Coronary artery (tissue), 2 donors: ENCODE results near the gene FAM83D.

Experiments used
- DNase-seq: peaks from one replicate; pipeline ENCODE4 v3.0.0-alpha.2; 2017; ENCODE audit warnings: low spot score
- H3K27ac ChIP-seq, 2 donors: fragments of 200-600 bp; sonication (generic); one replicate each; pipeline ENCODE4 v1.5.1; 2016 to 2019
- H3K4me3 ChIP-seq: fragments of 200-600 bp; sonication (generic); 2 replicates; pipeline ENCODE4 v1.5.1; 2016; ENCODE audit warnings: mild to moderate bottlenecking, moderate library complexity
- TF ChIP-seq, protein P1 (sequence below): fragments of 200-600 bp; sonication (generic); IDR thresholded peaks from one replicate; pipeline ENCODE4 v1.5.1; 2019; ENCODE audit warnings: antibody characterized with exemption

FAM83D gene

DNA sequence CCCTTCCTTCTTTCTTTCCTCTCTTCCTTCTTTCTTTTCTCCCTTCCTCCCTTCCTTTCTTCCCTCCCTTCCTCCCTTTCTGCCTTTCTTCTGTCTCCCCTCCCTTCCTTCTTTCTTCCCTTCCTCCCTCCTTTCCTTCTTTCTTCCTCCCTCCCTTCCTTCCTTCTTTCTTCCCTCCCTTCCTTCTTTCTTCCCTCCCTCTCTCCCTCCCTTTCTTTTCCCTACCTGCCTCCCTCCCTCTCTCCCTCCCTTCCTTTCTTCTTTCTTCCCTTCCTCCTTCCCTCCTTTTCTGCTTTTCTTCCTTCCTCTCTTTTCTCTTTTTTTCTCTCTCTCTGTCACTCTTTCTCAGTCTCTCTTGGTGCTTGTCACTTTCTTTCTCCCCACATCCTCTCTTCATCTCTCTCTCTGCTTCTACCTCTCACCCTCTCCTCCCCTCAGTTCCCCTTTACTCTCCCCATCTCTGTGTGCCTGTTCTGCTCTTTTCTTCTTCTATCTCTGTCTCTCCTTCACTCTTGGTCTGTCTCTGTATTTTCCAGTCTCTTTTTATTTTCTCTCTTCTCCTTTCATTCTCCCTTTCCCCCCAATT lies 30.1 kb upstream of the FAM83D start:
- TF ChIP-seq, protein P1, sequence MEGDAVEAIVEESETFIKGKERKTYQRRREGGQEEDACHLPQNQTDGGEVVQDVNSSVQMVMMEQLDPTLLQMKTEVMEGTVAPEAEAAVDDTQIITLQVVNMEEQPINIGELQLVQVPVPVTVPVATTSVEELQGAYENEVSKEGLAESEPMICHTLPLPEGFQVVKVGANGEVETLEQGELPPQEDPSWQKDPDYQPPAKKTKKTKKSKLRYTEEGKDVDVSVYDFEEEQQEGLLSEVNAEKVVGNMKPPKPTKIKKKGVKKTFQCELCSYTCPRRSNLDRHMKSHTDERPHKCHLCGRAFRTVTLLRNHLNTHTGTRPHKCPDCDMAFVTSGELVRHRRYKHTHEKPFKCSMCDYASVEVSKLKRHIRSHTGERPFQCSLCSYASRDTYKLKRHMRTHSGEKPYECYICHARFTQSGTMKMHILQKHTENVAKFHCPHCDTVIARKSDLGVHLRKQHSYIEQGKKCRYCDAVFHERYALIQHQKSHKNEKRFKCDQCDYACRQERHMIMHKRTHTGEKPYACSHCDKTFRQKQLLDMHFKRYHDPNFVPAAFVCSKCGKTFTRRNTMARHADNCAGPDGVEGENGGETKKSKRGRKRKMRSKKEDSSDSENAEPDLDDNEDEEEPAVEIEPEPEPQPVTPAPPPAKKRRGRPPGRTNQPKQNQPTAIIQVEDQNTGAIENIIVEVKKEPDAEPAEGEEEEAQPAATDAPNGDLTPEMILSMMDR: no peak
- Histone ChIP-seq H3K4me3 (no peak overlapping the region), H3K27ac (no peak overlapping the region)
- DNase-seq: no peak

- Histone ChIP-seq H3K27ac (no peak overlapping the region), H3K4me3 (no peak overlapping the region)
- TF ChIP-seq, protein P1: no peak
- no peak for DNase-seq
Observed at GRCh38 chr20:38897267-38897666, 28.9 kb upstream of the FAM83D start.

GRCh38 chr20:38900606-38901005 lies 25.6 kb upstream of the FAM83D start:
- TF ChIP-seq, protein P1: no peak
- H3K4me3 ChIP-seq: no peak overlapping the region
- no peak for DNase-seq
- H3K27ac ChIP-seq: no peak overlapping the region

- H3K27ac ChIP-seq: no peak overlapping the region
Observed at GRCh38 chr20:38902601-38903000, 23.6 kb upstream of the FAM83D start.

GRCh38 chr20:38903335-38903734 lies 22.9 kb upstream of the FAM83D start:
- H3K4me3 ChIP-seq: no peak overlapping the region
- H3K27ac ChIP-seq: no peak overlapping the region
- TF ChIP-seq, protein P1: no peak
- DNase-seq: no peak

More at GRCh38 chr20:38902601-38903000, 23.6 kb upstream of the FAM83D start:
- TF ChIP-seq, protein P1: no peak
- no peak for DNase-seq
- H3K4me3 ChIP-seq: no peak overlapping the region

- H3K27ac ChIP-seq: no peak overlapping the region
- TF ChIP-seq, protein P1: no peak
- DNase-seq: no peak
- no peak overlapping the region for H3K4me3 ChIP-seq
Observed at GRCh38 chr20:38905375-38905774, 20.8 kb upstream of the FAM83D start.

- no peak for DNase-seq
Observed at GRCh38 chr20:38907918-38908677, 18.1 kb upstream of the FAM83D start.

More at GRCh38 chr20:38907918-38908677, 18.1 kb upstream of the FAM83D start:
- TF ChIP-seq, protein P1: no peak
- no peak overlapping the region for H3K4me3 ChIP-seq
- no peak overlapping the region for H3K27ac ChIP-seq
